HG03565 (cell line): ENCODE results near the gene AREL1.
A peak's percentile ranks its signal among the peaks of the same experiment; 100 is the strongest.
"Not testable (repeated sequence)": the region's sequence is repeated elsewhere in the genome, so short reads cannot be mapped to it uniquely, and the experiment has no call there.

Source experiments
- ATAC-seq: cut with Tn5 transposase; IDR thresholded peaks from one replicate; pipeline ENCODE4 v1.9.1; 2021; ENCODE audit warnings: mild to moderate bottlenecking, moderate library complexity; ENCODE audit not compliant: unreplicated experiment

The AREL1 gene, protein sequence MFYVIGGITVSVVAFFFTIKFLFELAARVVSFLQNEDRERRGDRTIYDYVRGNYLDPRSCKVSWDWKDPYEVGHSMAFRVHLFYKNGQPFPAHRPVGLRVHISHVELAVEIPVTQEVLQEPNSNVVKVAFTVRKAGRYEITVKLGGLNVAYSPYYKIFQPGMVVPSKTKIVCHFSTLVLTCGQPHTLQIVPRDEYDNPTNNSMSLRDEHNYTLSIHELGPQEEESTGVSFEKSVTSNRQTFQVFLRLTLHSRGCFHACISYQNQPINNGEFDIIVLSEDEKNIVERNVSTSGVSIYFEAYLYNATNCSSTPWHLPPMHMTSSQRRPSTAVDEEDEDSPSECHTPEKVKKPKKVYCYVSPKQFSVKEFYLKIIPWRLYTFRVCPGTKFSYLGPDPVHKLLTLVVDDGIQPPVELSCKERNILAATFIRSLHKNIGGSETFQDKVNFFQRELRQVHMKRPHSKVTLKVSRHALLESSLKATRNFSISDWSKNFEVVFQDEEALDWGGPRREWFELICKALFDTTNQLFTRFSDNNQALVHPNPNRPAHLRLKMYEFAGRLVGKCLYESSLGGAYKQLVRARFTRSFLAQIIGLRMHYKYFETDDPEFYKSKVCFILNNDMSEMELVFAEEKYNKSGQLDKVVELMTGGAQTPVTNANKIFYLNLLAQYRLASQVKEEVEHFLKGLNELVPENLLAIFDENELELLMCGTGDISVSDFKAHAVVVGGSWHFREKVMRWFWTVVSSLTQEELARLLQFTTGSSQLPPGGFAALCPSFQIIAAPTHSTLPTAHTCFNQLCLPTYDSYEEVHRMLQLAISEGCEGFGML

GRCh38 chr14:74712499-74713394, at the start of gene AREL1, which contains the start of gene FCF1:
AREL1 (minus strand) TSS chr14:74713080; CDS start chr14:74685615, 27,465 bp downstream.
FCF1 (plus strand) TSS chr14:74713144; CDS start chr14:74713198, 54 bp downstream.
- ATAC-seq, result peak; percentile 90

DNA sequence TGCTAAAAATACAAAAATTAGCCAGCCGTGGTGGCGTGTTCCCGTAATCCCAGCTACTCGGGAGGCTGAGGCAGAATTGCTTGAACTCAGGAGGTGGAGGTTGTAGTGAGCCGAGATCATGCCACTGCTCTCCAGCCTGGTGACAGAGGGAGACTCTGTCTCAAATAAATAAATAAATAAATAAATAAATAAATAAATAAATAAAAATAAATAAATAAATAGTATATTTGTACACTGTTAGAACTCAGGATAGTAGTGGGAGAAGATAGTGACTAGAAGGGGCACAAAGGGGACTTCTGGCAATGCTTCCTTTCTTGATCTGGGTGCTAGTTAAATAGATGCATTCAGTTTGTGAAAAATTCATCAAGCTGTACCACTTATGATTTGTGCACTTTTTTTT, 45.6 kb upstream of the AREL1 start:
- ATAC-seq, result not testable (repeated sequence)

- ATAC-seq, result no peak
These were observed 43.4 kb upstream of the AREL1 start for GRCh38 chr14:74756326-74756725.

DNA sequence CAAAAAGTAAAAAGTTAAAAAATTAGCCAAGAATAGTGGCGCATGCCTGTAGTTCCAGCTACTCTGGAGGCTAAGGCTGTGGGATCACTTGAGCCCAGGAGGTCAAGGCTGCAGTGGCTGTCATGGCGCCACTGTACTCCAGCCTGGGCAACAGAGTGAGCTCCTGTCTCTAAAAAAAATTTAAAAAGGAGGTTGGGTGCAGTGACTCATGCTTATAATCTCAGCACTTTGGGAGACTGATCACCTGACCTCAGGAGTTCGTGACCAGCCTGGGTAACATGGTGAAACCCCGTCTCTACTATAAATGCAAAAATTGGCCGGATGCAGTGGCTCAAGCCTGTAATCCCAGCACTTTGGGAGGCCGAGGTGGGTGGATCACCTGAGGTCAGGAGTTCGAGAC, 42.0 kb upstream of the AREL1 start:
- ATAC-seq, result no peak

DNA sequence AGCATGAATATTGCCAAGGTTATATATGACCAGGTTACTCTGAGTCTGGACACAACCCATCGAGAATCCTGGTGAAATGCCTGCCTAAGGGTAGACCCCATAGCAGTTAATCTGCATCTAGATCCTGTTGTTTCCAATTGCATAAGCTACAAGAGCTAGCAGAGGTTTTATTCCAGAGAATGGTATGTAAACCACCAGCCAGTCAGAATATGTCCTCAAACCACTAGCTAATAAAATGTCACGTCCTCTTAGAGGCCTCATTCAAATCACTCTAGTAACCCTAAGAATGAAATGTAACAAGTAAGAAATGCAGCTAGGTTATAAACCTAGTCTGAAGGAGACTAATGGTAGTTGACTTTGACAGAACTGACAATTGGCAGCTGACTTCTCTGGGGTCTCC, 41.3 kb upstream of the AREL1 start:
- ATAC-seq, result no peak

DNA sequence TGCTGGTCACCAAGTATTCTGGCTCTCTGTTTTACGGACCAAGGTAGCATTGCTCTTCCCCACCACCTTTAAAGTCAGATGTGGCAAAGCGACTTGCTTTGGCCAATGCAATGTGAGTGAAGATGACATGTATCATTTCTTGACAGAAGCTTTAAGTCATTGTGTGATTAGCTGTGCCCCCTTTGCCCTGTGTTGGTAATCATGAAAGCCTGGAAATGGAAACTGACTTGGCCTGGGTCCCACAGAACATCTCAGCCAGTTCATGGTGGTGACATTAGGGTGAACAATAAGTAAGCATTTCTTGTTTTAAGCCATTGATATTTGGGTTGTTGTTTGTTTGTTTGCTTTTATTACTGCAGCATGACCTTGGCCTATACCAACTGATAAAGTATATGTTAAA, 34.4 kb upstream of the AREL1 start:
- no peak for ATAC-seq

GRCh38 chr14:74739293-74740030, 26.6 kb upstream of the AREL1 start:
- no peak for ATAC-seq

DNA sequence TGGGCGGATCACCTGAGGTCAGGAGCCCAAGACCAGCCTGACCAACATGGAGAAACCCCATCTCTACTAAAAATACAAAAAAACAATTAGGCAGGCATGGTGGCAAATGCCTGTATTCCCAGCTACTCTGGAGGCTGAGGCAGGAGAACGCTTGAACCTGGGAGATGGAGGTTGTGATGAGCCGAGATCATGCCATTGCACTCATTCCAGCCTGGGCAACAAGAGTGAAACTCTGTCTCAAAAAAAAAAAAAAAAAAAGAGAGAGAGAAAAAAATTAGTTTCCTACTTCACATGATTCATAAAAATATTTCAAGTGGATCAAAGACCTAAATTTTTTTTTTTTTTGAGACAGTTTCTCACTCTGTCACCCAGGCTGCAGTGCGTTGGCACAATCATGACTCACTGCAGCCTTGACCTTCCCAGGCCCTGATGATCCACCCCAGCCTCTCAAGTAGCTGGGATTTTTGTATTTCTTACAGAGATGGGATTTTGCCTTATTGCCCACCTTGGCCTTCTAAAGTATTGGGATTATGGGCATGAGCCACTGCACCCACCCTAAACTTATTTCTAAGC, 25.0 kb upstream of the AREL1 start:
- no peak for ATAC-seq

- ATAC-seq, result no peak
These were observed 22.2 kb upstream of the AREL1 start for GRCh38 chr14:74735125-74735524.

GRCh38 chr14:74733221-74733620, 20.3 kb upstream of the AREL1 start:
- no peak for ATAC-seq

DNA sequence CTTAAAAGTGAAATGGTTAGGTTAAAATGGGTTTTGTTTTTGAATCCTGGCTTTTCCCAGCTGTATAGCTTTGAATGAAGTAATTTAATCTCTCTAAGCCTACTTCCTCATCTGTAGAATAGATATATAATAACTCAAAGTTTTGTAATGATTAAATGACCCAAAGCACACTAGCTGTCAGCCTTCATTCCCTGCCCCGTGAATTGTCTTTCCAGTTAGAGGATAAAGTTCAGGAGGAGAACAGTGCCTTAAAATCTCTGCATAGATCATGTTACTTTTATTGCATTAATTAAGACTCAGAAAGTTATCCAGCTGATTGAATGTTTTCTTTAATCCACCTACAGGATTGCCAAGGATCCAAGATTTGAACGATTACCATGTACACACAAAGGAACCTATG, 19.5 kb upstream of the AREL1 start:
- no peak for ATAC-seq

- no peak for ATAC-seq
These were observed 10.3 kb upstream of the AREL1 start for GRCh38 chr14:74723134-74723533.

GRCh38 chr14:74720526-74720925, 7.6 kb upstream of the AREL1 start:
- no peak for ATAC-seq

DNA sequence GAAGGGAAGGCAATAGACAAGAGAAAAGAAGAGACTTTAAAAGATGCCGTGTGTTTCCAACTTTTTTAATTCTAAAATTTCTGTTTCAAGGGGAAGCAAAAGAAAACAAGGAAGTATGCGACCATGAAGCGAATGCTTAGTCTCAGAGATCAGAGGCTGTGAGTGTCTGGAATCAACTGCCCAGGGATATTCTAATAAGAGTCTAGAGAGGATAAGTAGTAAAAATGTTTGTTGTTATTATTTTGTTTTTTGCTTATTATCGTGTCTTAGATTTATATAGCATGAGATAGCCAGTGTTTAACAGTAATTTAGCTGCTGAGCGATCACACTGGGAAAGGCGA, 485 bp upstream of the AREL1 start:
- ATAC-seq, result no peak

- ATAC-seq, result no peak
These were observed 1.2 kb downstream of the AREL1 start for GRCh38 chr14:74711651-74712050.

DNA sequence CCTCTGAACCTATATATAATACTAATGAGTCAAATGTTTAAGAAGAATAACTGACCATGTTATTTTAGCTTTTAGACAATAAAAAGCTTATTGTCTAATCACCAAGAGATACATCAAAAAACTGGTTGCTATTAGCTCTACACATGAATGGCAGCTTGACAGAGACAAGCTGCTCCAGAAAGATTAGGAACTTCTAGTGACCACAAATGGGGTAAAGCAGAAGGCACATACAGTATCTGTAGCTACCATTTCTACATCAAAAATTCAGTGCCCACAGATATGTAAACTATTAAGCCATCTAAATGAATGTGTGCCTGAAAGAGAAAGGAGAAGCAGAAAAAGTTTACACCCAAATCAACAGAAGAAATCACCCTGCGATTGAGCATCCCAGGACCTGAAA, 2.4 kb downstream of the AREL1 start:
- no peak for ATAC-seq

DNA sequence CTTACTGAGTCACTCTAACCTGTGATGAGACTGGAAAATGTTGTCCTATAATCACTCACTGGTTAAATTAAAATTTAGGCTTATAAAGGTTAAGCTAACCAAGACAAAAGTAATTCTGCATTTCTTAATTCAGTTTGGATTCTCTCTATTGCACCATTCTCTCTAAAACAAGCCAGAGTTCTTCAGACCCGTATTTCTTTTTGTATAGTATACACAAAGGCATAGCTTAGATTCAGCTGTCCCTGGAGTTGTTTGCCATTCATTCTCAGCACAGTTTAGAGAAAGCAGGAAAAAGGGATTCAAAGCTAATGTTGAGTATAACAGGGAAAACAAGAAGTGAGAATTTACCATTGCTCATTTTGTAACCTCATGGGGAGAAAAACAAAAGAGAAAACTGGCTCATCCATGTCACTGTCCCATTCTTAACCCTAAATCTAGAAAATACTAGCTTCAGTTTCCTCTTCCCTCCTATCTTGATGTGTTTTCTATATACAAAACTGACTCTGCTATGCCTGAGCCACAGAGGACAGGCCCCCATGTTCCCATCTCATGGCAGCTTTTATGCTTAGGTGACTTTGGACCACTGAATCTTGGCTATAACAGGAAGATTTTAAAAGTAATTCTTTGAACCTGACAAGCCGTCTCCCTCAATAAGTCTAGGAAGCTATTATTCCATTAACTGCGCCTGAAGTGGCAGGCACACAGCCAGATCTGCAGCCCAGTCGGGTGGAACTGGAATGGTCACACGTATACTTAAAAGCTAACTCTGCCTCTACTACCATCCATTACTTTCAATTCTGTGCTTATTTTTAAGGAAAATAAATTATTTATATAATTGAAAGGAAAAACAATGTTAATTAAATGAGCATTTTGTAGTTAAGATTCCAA, 7.0 kb downstream of the AREL1 start:
- no peak for ATAC-seq

DNA sequence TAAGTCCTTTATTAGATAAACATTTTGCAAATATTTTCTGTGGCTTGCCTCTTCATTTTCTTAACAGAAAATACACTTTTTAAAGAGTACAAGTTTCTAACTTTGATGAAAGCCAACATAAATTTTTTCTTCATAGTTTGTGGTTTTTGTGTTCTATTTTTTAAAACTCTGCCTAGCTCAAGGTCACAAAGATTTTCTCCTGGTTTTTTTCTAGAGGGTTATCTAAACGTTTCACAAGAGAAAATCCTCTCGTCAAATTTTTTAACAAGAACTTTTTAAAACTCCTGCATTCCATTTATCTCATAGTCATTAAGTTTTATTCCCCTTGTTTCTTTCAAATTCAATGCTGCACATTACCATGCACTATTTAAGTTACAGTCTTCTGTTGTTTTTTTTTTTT, 8.2 kb downstream of the AREL1 start:
- no peak for ATAC-seq

DNA sequence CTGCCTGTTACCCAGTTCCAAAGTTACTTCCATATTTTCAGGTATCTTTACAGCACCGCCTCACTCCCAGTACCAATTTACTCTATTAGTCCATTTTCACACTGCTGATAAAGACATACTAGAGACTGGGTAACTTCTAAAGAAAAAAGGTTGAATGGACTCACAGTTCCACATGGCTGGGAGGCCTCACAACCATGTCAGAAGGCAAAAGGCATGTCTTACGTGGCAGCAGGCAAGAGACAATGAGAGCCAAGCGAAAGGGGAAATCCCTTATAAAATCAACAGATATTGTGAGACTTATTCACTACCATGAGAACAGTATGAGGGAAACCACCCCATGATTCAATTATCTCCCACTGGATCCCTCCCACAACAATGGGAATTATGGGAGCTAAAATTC, 9.8 kb downstream of the AREL1 start:
- no peak for ATAC-seq
